ENCODE results near the gene PPP1R3A. TPM values are rescaled to one million over a fixed set of nuclear protein-coding genes. Genes with fewer than 3 reads are reported as not detected.

PPP1R3A gene
- total RNA-seq: not detected in 2 replicates

GRCh38 chr7:113918946-113919345, at the start of gene PPP1R3A:
TSS of gene PPP1R3A (minus strand) at chr7:113919009. CDS start at chr7:113918996, 13 bp downstream.

Data from epithelial cell of umbilical artery (primary cell).